GM19023 (cell line): ENCODE measurements around the gene FBXO42.

Experiments used
- ATAC-seq: cut with Tn5 transposase; IDR thresholded peaks from one replicate; pipeline ENCODE4 v1.9.1; 2021; ENCODE audit warnings: mild to moderate bottlenecking, moderate library complexity; ENCODE audit not compliant: unreplicated experiment

FBXO42 gene

GRCh38 chr1:16326833-16327404 is 25.4 kb downstream of the FBXO42 start:
- no peak for ATAC-seq

DNA sequence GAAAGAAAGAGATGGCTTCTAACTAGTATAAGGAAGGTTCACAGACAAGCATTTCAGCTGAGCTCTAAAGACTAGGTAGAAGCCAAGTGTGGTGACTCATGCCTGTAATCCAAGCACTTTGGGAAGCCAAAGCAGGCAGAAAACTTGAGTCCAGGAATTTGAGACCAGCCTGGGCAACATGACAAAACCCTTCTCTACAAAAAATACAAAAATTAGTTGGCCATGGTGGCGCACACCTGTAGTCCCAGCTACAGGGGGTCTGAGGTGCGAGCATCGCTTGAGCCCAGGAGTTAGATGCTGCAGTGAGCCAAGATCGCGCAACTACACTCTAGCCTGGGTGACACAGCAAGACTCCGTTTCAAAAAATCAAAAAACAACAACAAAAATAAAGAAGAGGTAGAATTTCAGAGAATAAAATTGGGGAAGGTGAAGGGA is 27.8 kb downstream of the FBXO42 start:
- no peak for ATAC-seq

- ATAC-seq, result no peak
These were observed 31.0 kb downstream of the FBXO42 start for GRCh38 chr1:16321176-16321867.

DNA sequence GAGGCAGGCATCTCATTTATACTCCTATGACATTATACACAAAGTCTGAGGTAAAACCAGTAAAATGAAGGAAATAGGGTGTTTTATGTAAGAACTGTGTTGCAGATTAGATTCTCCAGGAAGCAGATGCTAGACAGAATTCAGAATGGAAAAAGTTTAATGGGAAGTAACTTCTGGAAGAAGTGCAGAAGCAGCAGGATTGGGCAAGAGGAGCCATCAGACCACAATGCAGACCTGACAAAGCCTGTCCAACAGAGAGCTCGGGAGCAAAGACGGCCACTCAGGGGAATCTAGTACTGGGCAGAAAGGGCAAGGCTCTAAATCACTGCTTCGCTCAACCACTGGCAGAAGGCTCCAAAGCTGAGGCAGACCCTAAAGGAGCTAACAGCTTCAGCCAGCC is 33.7 kb downstream of the FBXO42 start:
- ATAC-seq, result no peak

DNA sequence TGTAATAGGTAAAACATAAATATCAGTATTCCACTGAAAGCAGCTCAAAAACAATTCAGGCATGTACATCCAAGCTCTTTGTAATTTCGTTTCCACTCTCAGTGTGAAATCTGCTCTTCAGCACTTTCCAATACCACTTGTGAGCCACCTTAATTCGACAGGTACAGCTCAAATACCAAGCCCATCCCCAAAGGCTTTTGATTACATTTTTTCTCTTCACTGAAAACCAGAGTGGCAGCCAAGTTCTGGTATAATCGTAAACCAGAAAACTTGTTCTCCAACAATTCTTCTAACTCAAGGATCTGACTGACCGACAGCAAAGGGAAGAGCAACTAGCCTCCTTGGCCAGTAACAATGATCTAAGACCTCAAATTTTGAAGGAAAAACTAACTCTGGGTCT is 36.8 kb downstream of the FBXO42 start:
- no peak for ATAC-seq

DNA sequence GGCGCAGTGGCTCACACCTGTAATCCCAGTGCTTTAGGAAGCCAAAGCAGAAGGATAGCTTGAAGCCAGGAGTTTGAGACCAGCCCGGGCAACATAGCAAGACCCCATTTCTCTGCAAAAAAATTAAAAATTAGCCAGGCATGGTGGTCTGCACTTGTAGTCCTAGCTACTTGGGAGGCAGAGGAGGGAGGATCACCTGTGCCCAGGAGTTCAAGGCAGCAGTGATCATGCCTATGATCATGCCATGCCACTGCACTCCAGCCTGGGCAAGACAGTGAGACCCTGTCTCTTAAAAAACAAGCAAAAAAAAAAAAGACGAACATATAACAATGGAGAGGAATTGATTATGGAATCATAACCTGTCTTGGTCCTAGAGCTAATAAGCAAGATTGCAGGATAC is 45.1 kb downstream of the FBXO42 start:
- ATAC-seq, result no peak

DNA sequence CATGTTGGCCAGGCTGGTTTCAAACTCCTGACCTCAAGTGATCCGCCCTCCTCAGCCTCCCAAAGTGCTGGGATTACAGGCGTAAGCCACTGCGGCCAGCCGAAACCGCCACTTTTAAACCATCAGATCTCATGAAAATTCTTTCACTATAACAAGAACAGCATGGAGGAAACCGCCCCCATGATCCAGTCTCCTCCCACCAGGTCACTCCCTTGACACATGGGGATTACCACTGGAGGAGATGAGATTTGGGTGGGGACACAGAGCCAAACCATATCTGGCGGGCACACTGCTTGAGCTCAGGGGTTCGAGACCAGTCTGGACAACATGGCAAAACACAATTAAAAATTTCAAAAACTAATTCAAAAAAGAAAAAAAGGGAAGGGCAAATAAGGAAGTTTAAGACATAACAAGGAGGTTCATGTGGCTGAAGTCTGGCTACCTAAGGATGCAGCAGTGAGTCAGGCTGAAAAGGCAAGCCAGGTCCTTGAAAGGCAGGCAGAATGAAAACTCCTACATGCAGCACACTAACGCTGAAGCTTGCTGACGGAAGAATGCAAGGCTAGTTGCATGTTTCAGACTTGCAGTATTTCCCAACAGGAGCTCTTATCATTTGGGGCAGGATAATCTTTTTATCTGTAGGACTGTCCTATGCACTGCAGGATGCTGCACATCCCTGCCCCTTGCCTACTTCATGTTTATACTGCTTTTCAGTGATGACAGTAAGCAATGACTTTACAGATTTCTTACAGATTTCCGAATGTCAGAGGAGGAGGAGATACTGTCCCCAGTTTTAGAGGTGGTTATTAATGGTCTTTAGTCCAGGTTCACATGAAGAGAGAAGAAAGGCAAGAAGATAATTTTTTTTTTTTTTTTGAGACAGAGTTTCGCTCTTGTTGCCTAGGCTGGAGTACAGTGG is 49.3 kb downstream of the FBXO42 start:
- ATAC-seq, result no peak

GRCh38 chr1:16300436-16300835 is 51.8 kb downstream of the FBXO42 start:
- no peak for ATAC-seq

GRCh38 chr1:16298653-16299052 is 53.6 kb downstream of the FBXO42 start:
- ATAC-seq, result no peak

- ATAC-seq, result no peak
These were observed 55.6 kb downstream of the FBXO42 start for GRCh38 chr1:16296643-16297042.

GRCh38 chr1:16294219-16295212 is 57.8 kb downstream of the FBXO42 start:
- ATAC-seq, result no peak

GRCh38 chr1:16293538-16293937 is 58.7 kb downstream of the FBXO42 start:
- ATAC-seq, result no peak

DNA sequence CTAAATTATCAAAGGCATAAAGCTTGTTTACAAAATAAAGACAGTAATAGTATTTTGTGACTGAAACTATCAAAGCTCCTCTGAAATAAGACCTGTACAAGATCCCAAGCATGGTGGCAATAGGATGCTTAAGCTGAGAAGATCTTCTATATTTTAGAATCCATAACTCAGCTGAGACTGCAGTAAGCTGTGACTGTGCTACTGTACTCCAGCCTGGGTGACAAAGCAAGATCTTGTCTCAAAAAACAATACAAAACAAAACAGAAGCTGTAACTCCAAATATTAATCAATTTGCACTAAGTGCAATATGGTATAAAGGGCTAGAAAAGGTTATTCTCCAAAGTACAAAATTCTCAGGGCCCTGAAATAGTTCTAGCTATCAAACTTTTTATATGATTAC is 59.5 kb downstream of the FBXO42 start:
- ATAC-seq, result no peak

GRCh38 chr1:16289959-16290358 is 62.3 kb downstream of the FBXO42 start:
- no peak for ATAC-seq

- ATAC-seq, result no peak
These were observed 66.2 kb downstream of the FBXO42 start for GRCh38 chr1:16286122-16286521.

DNA sequence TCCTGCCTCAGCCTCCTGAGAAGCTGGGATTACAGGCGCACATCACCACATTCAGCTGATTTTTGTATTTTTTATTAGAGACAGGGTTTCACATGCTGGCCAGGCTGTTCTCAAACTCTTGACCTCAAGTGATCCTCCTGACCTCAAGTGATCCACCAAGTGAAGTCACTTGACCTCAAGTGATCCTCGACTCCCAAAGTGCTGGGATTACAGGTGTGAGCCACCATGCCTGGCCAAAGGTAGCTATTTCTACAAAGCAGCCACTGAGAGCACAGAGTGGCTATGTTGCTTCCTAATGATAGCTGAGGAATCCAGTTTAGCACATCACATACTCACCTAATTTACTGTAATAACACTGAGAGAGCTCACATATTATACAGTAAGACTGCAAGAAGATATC is 70.5 kb downstream of the FBXO42 start:
- ATAC-seq, result no peak

GRCh38 chr1:16279186-16279585 is 73.1 kb downstream of the FBXO42 start:
- no peak for ATAC-seq

DNA sequence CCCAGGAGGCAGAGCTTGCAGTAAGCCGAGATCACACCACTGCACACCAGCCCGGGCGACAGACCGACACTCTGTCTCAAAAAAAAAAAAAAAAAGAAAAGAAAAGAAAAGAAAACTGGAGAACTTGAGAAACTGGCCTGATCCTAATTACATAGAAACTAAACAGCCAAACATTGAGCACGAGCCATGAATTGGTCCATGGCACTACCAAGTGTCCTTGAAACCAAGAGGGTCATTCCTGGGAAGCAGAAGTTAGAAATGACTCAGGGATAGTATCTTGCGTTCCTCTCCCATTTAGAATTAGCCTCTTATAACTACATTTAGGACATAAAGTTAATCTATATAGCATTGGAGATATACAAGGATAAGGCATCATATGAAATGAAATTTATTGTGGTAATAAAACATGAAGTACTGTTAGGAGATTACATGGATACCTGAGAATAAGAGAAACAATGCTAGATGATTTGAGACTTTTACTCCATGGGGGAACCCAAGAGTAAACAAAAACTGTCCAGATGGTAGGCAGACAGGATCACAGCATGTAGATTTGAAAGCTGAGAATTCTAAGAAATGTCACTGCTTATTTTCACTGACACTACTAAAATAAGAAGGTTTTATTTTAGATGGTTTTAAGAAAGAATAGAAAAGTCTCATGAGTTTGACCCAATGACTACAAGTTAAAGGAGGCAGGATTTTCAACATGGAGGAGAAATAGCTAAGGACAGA is 75.8 kb downstream of the FBXO42 start:
- no peak for ATAC-seq

GRCh38 chr1:16275591-16275990 is 76.7 kb downstream of the FBXO42 start:
- no peak for ATAC-seq

DNA sequence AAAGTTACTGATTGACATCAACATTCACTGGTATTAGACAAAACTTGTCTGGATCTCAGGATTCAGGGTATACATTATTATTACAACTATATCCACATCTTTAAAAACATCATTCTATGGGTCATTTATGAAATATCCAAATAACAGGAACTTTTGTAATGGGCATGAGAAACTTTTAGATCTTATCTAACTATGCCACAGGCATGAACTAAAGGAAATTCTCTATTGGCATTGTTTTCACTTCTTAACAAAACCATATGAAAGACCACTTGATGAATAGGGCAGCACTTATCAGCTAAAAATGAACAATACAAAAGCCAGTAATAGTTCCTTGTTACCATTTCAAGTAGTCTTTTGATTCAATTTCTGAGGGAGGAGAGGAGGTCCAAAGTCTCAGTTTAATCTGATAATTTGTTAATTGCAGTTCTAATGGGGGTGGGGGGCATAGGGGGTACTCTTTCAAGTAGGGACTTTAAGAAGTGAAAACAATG is 84.5 kb downstream of the FBXO42 start:
- ATAC-seq, result no peak
